GM13976 (cell line): ENCODE data around the gene CMTM2.

Experiments used
- DNase-seq: peaks from one replicate; pipeline ENCODE4 v3.0.0; 2012; ENCODE audit warnings: low spot score
- in situ Hi-C: fragments of 300-500 bp; cut with MboI; formaldehyde crosslinking; loops from one replicate; pipeline ENCODE4 v1.12.0; 2022; ENCODE audit warnings: low sequenced_read_pairs, mixed read lengths, inconsistent platforms; ENCODE audit not compliant: unreplicated experiment
- TF ChIP-seq, protein P1 (sequence below): IDR thresholded peaks from 2 replicates; pipeline ENCODE4 v1.5.1; 2012; ENCODE audit warnings: borderline replicate concordance, mild to moderate bottlenecking; ENCODE audit not compliant: insufficient read depth; ENCODE audit errors: extremely low read depth, missing control alignments, control extremely low read depth

The CMTM2 gene

DNA sequence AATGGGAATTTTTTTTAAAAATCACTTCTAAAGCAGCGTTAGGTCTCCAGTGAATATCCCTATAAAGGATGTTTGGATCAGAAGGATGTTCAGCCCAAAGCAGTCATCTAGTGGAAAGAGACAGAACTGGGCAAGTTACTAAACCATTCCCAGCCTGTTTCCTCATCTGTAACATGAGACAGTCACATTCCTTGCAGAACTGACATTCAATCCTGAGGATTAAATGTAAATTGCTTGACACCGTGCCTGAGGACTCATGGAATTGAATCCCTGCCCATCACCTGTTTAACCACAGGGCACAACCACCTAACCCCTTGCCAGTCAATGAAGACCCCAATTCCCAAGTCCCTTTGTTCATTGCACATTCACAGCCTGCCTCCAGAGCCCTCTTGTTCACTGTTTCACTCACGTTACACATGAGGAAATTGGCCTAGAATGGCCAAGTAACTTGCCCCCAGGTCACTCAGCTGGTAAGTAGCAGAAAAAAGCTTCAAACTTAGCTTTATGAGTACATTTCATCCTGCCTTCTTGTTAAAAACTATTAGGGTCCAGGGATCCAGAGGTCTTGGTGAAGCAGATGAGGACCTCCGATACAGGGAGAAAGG, 1.4 kb downstream of the CMTM2 start:
- TF ChIP-seq, protein P1, sequence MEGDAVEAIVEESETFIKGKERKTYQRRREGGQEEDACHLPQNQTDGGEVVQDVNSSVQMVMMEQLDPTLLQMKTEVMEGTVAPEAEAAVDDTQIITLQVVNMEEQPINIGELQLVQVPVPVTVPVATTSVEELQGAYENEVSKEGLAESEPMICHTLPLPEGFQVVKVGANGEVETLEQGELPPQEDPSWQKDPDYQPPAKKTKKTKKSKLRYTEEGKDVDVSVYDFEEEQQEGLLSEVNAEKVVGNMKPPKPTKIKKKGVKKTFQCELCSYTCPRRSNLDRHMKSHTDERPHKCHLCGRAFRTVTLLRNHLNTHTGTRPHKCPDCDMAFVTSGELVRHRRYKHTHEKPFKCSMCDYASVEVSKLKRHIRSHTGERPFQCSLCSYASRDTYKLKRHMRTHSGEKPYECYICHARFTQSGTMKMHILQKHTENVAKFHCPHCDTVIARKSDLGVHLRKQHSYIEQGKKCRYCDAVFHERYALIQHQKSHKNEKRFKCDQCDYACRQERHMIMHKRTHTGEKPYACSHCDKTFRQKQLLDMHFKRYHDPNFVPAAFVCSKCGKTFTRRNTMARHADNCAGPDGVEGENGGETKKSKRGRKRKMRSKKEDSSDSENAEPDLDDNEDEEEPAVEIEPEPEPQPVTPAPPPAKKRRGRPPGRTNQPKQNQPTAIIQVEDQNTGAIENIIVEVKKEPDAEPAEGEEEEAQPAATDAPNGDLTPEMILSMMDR: no peak
- no peak for DNase-seq
- in situ Hi-C loops: loop anchor here (10.0 kb wide), 1 partner anchor 166 kb away; no protein-coding TSS in a partner anchor

DNA sequence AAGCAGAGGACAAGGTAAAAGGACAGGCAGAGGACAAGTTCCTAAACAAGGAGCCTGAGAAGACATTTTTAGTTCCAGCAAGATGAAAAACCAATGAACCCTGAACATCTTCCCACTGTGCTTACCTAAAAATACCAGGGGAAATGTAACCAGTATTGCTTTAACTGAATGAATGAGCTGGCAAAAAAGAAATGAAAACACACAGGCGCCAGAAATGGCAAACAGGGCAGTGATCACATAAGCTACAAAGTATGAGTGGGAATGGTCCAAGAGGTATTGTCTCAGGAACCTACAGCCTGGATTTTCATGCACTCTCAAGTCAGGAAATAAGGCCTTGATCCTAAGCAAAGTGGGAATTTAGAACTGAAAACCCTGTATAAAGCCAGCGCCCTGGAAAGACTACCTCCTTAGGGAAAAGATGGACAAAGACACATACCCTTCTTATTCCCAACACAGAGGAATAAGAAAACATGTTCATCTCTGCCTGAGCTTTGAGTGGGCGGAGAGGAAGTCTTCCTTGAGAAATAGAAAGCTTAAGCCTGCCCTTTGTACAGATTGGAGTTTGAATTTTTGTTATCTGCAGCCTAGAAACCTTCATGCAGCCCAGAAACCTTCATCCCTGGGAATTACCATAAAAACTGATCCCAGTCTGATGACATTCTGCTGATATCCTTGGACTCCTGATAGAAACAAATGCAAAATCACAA, 2.1 kb downstream of the CMTM2 start:
- in situ Hi-C loops: loop anchor here (10.0 kb wide), 1 partner anchor 167 kb away; no protein-coding TSS in a partner anchor
- TF ChIP-seq, protein P1: no peak
- DNase-seq: no peak

- in situ Hi-C loops: loop anchor here (10.0 kb wide), 1 partner anchor 171 kb away; no protein-coding TSS in a partner anchor
- no peak for DNase-seq
- TF ChIP-seq, protein P1: no peak
Observed at GRCh38 chr16:66585481-66586239, 6.4 kb downstream of the CMTM2 start.

DNA sequence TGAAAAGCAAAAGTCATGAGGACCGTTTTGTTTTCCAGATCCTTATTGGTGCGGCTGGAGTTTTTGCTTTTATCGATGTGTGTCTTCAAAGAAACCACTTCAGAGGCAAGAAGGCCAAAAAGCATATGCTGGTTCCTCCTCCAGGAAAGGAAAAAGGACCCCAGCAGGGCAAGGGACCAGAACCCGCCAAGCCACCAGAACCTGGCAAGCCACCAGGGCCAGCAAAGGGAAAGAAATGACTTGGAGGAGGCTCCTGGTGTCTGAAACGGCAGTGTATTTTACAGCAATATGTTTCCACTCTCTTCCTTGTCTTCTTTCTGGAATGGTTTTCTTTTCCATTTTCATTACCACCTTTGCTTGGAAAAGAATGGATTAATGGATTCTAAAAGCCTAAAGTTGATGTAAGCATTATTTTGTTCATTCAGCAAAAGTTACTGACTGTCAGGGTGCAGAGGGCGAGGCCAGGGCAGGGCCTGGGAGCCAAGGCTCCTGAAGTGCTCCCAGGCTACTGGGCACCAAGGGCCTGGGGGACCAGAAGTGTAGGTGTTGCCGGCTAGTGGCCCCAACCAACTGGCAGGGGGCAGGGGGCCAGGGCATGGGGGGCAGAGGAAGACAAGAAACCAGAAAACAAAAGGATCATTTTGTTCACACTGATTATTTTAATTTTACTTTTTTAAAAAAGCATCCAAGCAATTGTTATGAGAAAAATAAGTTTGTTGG, 8.8 kb downstream of the CMTM2 start:
- no peak for DNase-seq
- TF ChIP-seq, protein P1: no peak
- in situ Hi-C loops: loop anchor here (10.0 kb wide), 1 partner anchor 173 kb away; no protein-coding TSS in a partner anchor

DNA sequence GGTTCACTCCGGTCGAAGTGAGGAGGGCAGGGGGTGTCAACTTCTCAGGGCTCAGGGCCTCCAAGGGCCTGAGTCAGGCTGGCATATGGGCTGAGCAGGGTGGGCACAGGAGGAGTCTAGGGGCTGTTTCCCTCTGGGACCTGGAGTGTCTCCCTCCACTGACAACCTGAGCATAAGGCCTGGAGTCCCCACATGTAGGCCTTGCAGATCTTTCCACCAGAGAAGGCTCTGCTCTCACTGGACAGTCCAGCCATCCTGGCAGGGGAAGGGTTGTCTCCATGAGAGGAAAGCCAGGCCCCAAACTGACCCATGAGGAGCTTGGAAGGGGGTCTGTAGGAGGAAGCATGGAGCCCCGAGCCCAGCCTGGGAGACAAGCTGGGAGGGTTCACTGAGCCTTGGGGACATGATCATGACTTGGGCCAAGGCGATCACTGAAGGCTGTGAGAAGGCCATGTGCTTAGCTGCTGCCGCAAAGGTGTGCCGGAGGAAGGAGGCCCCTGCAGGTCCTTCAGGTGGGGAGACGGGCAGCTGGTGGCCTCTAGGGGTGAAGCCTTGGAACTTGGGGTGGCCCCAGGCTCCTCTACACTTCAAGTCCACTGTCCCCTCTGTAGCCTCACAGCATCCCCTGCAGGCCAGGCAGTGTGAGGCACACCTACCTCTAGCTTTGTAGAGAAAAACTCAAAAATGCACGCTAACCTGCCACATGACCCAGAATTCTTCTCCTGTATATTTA, 9.9 kb downstream of the CMTM2 start:
- peak; percentile 87 for DNase-seq
- in situ Hi-C loops: loop anchor here (10.0 kb wide), 1 partner anchor 174 kb away; no protein-coding TSS in a partner anchor
- TF ChIP-seq, protein P1: peak; percentile 88
